ENCODE data around the gene DENND4A. TPM values are rescaled to one million over a fixed set of nuclear protein-coding genes. Genes with fewer than 3 reads are reported as not detected.

DENND4A gene
- total RNA-seq, 1 donor from 2014 or later, result 13.9 TPM

DNA sequence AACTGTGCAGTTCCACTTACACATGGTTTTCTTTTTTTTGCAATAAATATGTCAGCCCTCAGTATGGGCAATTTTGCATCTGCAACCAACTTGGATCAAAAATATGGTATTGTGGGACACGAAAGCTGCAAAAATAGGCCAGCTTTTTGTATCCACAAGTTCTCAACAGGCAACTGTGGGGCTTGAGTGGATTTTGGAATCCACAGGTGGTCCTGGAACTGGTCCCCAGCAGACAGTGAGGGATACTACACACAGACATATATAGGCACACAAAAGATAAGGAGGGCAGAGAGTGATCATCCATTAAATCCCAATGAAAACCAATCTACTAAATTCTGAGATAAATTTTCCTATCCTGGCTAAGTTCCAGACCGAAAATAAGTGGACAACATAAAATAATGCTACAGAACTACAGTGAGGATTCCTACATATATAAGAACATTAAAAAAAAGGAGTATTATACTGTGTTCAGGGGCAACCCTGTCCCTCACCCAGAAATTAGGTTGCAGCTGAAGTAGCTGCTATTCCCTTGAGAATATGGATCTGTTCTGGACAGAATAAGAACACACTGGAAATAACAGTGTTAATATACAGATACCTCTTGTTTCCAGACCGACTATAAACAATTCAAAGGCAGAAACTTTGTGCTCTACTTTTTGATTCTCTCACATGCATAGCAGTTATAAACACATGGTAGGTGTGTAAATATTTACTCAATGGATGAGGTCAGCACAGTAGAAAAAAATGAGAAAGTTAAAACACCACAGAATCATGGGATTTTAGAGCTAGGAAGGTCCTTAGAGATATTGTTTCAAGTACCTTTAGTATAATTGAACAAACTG lies 25.4 kb downstream of the DENND4A start:
- Histone ChIP-seq H3K9me3 (ENCODE audit: insufficient read depth, low read depth, low read length) (no peaks in the 10 kb centered on the region), H3K79me2 (ENCODE audit: insufficient read depth, low read length) (peaks cover 18% of the 10 kb centered on the region), H3K27ac (ENCODE audit: low read depth, low read length) (no peak overlapping the region), H3K9ac (ENCODE audit: low read length) (no peak overlapping the region), H2AFZ (ENCODE audit: low read depth, low read length) (no peak overlapping the region), H3K4me3 (ENCODE audit: insufficient read depth, low read depth, low read length) (no peak overlapping the region), H3K4me1 (ENCODE audit: insufficient read depth, low read length) (no peaks in the 10 kb centered on the region), H3K27me3 (ENCODE audit: insufficient read depth, low read length) (no peaks in the 10 kb centered on the region), H3K36me3 (ENCODE audit: insufficient read depth, low read length) (no peaks in the 10 kb centered on the region), H4K20me1 (ENCODE audit: insufficient read depth, low read length) (peaks cover 7% of the 10 kb centered on the region), H3K4me2 (ENCODE audit: low read length) (no peak overlapping the region)
- Mint-ChIP-seq H3K4me1 (ENCODE audit: low read depth, unreplicated experiment) (no peaks in the 10 kb centered on the region), H3K27ac (ENCODE audit: unreplicated experiment) (no peak overlapping the region), H3K36me3 (ENCODE audit: low read depth, unreplicated experiment) (no peaks in the 10 kb centered on the region), H3K9me3 (ENCODE audit: unreplicated experiment) (no peaks in the 10 kb centered on the region), H3K4me3 (ENCODE audit: unreplicated experiment) (no peak overlapping the region), H3K27me3 (ENCODE audit: low read depth, unreplicated experiment) (no peaks in the 10 kb centered on the region)
- DNase-seq (ENCODE audit: low read depth) (no peak), FAIRE-seq (no peak)
- TF ChIP-seq CTCF (IDR thresholded peaks at IDR 0.05; ENCODE audit: insufficient read depth, low read depth, low read length) (no peak), EZH2 (IDR thresholded peaks at IDR 0.05; ENCODE audit: insufficient read depth, low read length) (no peak)

GRCh38 chr15:65765106-65765505 lies 27.0 kb downstream of the DENND4A start:
- Histone ChIP-seq H4K20me1 (ENCODE audit: insufficient read depth, low read length) (peaks cover 7% of the 10 kb centered on the region), H3K36me3 (ENCODE audit: insufficient read depth, low read length) (no peaks in the 10 kb centered on the region), H3K79me2 (ENCODE audit: insufficient read depth, low read length) (peaks cover 18% of the 10 kb centered on the region), H3K27me3 (ENCODE audit: insufficient read depth, low read length) (no peaks in the 10 kb centered on the region), H3K4me2 (ENCODE audit: low read length) (no peak overlapping the region), H3K4me3 (ENCODE audit: insufficient read depth, low read depth, low read length) (no peak overlapping the region), H3K9me3 (ENCODE audit: insufficient read depth, low read depth, low read length) (no peaks in the 10 kb centered on the region), H3K9ac (ENCODE audit: low read length) (no peak overlapping the region), H3K4me1 (ENCODE audit: insufficient read depth, low read length) (no peaks in the 10 kb centered on the region), H3K27ac (ENCODE audit: low read depth, low read length) (no peak overlapping the region), H2AFZ (ENCODE audit: low read depth, low read length) (no peak overlapping the region)
- no peaks in the 10 kb centered on the region for H3K27me3 Mint-ChIP-seq (ENCODE audit: low read depth, unreplicated experiment)
- H3K4me3 Mint-ChIP-seq (ENCODE audit: unreplicated experiment), result no peak overlapping the region
- no peak for FAIRE-seq
- no peak overlapping the region for H3K27ac Mint-ChIP-seq (ENCODE audit: unreplicated experiment)
- no peaks in the 10 kb centered on the region for H3K36me3 Mint-ChIP-seq (ENCODE audit: low read depth, unreplicated experiment)
- no peaks in the 10 kb centered on the region for H3K4me1 Mint-ChIP-seq (ENCODE audit: low read depth, unreplicated experiment)
- TF ChIP-seq EZH2 (IDR thresholded peaks at IDR 0.05; ENCODE audit: insufficient read depth, low read length) (no peak), CTCF (IDR thresholded peaks at IDR 0.05; ENCODE audit: insufficient read depth, low read depth, low read length) (no peak)
- DNase-seq (ENCODE audit: low read depth), result no peak
- no peaks in the 10 kb centered on the region for H3K9me3 Mint-ChIP-seq (ENCODE audit: unreplicated experiment)
